ENCODE results near the gene TNIK. TPM values are rescaled to one million over a fixed set of nuclear protein-coding genes. Genes with fewer than 3 reads are reported as not detected.

The TNIK gene
- total RNA-seq, 2 donors from 2014 or later: 13.6 to 16.0 TPM

DNA sequence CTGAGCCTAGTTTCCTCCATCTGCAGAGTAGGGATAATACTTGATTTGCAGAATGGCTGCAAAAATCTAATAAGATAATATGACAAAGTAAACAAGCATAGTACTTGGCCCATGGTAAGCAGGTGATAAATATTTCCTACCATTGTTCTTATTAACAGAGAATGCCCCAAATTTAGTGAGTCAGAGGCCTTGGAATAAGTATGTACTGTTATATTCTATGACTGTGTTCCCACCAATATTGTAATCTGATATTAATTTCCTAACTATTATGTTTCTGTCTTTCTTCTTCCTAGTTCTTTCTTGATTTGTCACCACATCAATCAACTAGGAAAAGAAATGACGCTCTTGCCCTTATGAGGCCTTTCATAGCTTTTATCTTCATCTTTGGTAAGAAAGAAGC is 255.3 kb downstream of the TNIK start:
- no peak for DNase-seq
- no peak for ATAC-seq
- intact Hi-C loops (cut with DNase I): no loop called here

DNA sequence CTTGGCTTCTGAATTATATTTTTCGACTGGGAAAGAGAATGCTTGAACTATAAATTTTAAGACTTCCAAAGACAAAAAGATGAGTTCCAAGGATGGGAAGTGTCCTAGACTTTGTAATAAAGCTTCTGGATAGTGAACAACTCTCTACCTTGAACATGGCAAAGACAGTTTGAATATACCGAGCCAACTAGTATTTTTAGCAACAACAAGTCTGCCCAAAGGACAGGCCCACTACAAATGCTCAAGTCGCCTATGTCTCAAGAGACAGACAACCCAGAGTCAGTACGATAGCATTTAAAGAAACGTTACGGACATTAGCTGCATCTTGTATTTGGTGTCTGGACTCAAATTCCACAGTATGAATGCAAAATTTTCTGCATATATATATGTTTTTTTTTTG is 258.4 kb downstream of the TNIK start:
- intact Hi-C loops (cut with DNase I): no loop called here
- ATAC-seq: peak; percentile 34 to 53
- DNase-seq: no peak

GRCh38 chr3:171200750-171201088 is 259.5 kb downstream of the TNIK start:
- ATAC-seq (no peak), DNase-seq (no peak)

GRCh38 chr3:171200052-171200749 is 260.0 kb downstream of the TNIK start:
- intact Hi-C loops (cut with DNase I): no loop called here

More at GRCh38 chr3:171200750-171201088, 259.5 kb downstream of the TNIK start:
- intact Hi-C loops (cut with DNase I): no loop called here

GRCh38 chr3:171199473-171199829 is 260.8 kb downstream of the TNIK start:
- intact Hi-C loops (cut with DNase I): loop anchor here in 1 of 2 donors (10.0 kb wide), 1 partner anchor 85 kb away; no protein-coding TSS in a partner anchor
- DNase-seq (no peak), ATAC-seq (no peak)

More at GRCh38 chr3:171200052-171200749, 260.0 kb downstream of the TNIK start:
- ATAC-seq (no peak), DNase-seq (no peak)

DNA sequence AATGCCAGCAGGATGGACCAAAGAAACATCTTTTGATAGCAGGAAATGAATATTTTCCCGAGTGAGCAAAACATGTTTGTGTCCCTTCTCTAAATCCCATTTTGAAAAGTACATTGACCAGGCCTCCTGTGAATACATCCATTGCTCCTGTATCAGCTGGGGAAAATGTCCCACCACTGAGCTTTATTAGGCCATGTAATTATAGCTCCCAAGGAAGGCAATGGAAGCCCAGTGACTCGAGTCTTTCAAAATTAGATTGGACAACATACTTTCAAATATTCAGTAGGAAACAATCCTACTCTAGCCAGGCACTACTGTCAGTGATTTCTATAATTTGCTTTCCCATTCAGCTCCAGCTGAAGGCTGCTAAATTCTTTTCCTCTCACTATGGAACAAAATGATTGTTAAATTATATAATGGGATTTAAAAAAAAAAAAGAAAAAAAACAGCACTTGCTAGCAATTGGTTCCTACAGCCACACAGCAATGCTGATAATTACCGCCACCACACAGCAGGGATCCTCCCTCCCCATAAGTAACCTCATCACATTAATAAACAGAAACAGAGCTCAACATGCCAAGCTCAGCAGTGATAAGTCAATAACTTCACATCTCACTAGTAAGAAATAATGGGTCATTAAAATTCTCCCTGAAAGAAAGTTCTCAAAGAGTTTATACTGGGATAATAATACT is 261.3 kb downstream of the TNIK start:
- intact Hi-C loops (cut with DNase I): loop anchor here in 1 of 2 donors (10.0 kb wide), 1 partner anchor 86 kb away; no protein-coding TSS in a partner anchor
- ATAC-seq (no peak), DNase-seq (no peak)

GRCh38 chr3:171195686-171196085 is 264.5 kb downstream of the TNIK start:
- intact Hi-C loops (cut with DNase I): loop anchor here in 1 of 2 donors (10.0 kb wide), 1 partner anchor 89 kb away; no protein-coding TSS in a partner anchor

GRCh38 chr3:171194965-171195364 is 265.2 kb downstream of the TNIK start:
- intact Hi-C loops (cut with DNase I): loop anchor here in 1 of 2 donors (10.0 kb wide), 1 partner anchor 90 kb away; no protein-coding TSS in a partner anchor
- ATAC-seq (no peak), DNase-seq (no peak)

More at GRCh38 chr3:171195686-171196085, 264.5 kb downstream of the TNIK start:
- no peak for DNase-seq
- ATAC-seq: no peak

GRCh38 chr3:171193693-171194092 is 266.5 kb downstream of the TNIK start:
- no peak for ATAC-seq
- DNase-seq: no peak
- intact Hi-C loops (cut with DNase I): loop anchor here in 1 of 2 donors (10.0 kb wide), 1 partner anchor 91 kb away; no protein-coding TSS in a partner anchor

- DNase-seq (no peak), ATAC-seq (peak in 1 of 2 donors; percentile 79)
- intact Hi-C loops (cut with DNase I): loop anchor here in 1 of 2 donors (10.0 kb wide), 1 partner anchor 92 kb away; no protein-coding TSS in a partner anchor
Measured at GRCh38 chr3:171192176-171192854, 267.9 kb downstream of the TNIK start.

GRCh38 chr3:171190668-171191067 is 269.5 kb downstream of the TNIK start:
- intact Hi-C loops (cut with DNase I): loop anchor here in 1 of 2 donors (10.0 kb wide), 1 partner anchor 94 kb away; no protein-coding TSS in a partner anchor

DNA sequence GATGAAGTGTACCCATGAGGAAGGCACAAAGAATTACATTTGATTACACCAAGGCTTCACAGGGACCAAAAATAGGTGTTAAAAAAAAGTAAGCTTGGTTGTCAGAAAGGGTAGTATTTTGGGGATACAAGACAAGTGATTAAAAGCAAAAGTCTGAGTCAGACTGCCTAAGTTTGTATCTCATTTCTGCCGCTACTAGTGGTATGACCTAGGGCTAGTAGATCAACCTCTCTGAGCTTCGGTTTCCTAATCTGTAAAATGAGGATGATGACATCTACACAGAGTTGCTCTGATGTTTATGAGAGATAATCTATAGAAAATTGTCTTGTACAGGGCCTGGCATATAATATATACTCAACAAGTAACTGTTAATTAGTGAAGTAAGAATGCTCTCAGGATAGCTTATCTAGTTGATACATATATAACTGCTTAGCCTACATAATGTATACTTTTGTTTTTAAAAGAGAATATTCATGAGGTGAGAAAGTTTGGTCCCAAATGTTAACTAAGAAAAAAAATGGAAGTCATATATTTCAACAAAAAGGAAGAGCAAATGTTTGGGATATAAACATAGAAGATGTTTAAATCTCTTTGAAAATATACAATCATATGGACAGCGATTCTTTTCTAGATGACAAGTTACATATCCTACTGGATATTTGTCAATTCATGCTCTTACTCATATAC is 270.7 kb downstream of the TNIK start:
- DNase-seq (no peak), ATAC-seq (no peak)
- intact Hi-C loops (cut with DNase I): loop anchor here in 1 of 2 donors (5.0 to 10.0 kb wide), 3 partner anchors 95 to 368 kb away; no protein-coding TSS in a partner anchor

More at GRCh38 chr3:171190668-171191067, 269.5 kb downstream of the TNIK start:
- no peak for ATAC-seq
- no peak for DNase-seq

- ATAC-seq (peak; percentile 60 to 71), DNase-seq (no peak)
- intact Hi-C loops (cut with DNase I): loop anchor here in 1 of 2 donors (5.0 kb wide), 2 partner anchors 270 to 370 kb away; no protein-coding TSS in a partner anchor
Measured at GRCh38 chr3:171187706-171188290, 272.4 kb downstream of the TNIK start.

DNA sequence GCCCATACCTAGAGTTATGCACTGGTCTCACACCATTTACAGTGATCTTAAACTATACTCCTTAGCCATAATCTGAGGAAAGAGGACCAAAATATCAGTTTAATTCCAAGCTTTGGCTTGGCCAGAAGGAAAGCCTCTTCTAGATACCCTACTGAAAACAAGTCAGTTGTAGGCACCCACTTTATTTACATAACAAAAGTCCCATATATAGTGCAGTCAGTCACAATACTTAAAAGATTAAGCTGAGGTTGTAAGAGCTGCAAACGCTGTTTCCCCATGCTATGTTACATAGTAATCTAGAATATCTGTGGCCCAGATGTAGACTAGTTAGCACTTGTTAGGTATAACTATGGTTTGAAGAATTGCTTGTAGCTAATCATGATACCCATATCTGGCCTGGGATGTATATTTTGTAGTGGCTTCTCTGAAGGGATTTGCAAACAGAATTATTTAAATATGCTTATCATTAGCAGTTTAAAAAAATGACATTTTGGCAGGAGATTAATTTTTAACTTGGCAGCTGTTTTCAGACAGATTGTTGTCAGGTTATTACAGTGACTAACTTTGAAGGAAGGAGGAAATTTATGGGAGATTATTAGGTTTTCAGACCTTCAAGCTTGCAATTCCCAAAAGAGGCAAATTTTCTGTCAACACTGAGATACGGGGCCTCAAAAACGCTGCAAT is 273.2 kb downstream of the TNIK start:
- intact Hi-C loops (cut with DNase I): loop anchor here in 1 of 2 donors (5.0 kb wide), 2 partner anchors 270 to 370 kb away; no protein-coding TSS in a partner anchor
- DNase-seq: no peak
- ATAC-seq: no peak

GRCh38 chr3:171186383-171186782 is 273.8 kb downstream of the TNIK start:
- no peak for ATAC-seq

GRCh38 chr3:171185959-171186358 is 274.2 kb downstream of the TNIK start:
- ATAC-seq (no peak), DNase-seq (no peak)
- intact Hi-C loops (cut with DNase I): loop anchor here in 1 of 2 donors (5.0 kb wide), 2 partner anchors 271 to 371 kb away; no protein-coding TSS in a partner anchor

More at GRCh38 chr3:171186383-171186782, 273.8 kb downstream of the TNIK start:
- intact Hi-C loops (cut with DNase I): loop anchor here in 1 of 2 donors (5.0 kb wide), 2 partner anchors 271 to 371 kb away; no protein-coding TSS in a partner anchor
- DNase-seq: no peak

- intact Hi-C loops (cut with DNase I): no loop called here
- no peak for DNase-seq
- ATAC-seq: no peak
Measured at GRCh38 chr3:171184372-171184771, 275.8 kb downstream of the TNIK start.

- intact Hi-C loops (cut with DNase I): no loop called here
- no peak for DNase-seq
- peak in 1 of 2 donors; percentile 23 for ATAC-seq
Measured at GRCh38 chr3:171183042-171183441, 277.2 kb downstream of the TNIK start.
